Ovary (tissue), 3 donors: ENCODE results near the gene CHRNE.

Experiments used
- POLR2A ChIP-seq: fragments of 450-650 bp; IDR thresholded peaks from one replicate; pipeline ENCODE4 v1.6.1; 2017; ENCODE audit warnings: antibody characterized with exemption, mild to moderate bottlenecking, moderate library complexity
- TF ChIP-seq, protein P1 (sequence below), 3 donors: fragments of 450-650 bp in 2 of 3; fragments of 200-600 bp in 1 of 3; IDR thresholded peaks; one replicate each; pipeline versions ENCODE4 v1.5.1 to v1.8.0; 2016 to 2022; ENCODE audit warnings: antibody characterized with exemption in 3 of 3, mild to moderate bottlenecking in 1 of 3
- donor health status: DM: no; HTN: no; CAD: no.

- TF ChIP-seq, protein P1, sequence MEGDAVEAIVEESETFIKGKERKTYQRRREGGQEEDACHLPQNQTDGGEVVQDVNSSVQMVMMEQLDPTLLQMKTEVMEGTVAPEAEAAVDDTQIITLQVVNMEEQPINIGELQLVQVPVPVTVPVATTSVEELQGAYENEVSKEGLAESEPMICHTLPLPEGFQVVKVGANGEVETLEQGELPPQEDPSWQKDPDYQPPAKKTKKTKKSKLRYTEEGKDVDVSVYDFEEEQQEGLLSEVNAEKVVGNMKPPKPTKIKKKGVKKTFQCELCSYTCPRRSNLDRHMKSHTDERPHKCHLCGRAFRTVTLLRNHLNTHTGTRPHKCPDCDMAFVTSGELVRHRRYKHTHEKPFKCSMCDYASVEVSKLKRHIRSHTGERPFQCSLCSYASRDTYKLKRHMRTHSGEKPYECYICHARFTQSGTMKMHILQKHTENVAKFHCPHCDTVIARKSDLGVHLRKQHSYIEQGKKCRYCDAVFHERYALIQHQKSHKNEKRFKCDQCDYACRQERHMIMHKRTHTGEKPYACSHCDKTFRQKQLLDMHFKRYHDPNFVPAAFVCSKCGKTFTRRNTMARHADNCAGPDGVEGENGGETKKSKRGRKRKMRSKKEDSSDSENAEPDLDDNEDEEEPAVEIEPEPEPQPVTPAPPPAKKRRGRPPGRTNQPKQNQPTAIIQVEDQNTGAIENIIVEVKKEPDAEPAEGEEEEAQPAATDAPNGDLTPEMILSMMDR (IDR thresholded peaks at IDR 0.05): no peak
- no peak for TF ChIP-seq POLR2A
These were observed 358 bp downstream of the CHRNE start for GRCh38 chr17:4902540-4902939.
